K562 (cell line): ENCODE results near the gene FYB2. TPM values are rescaled to one million over a fixed set of nuclear protein-coding genes. Genes with fewer than 3 reads are reported as not detected.

Source experiments
- ATAC-seq: fragments of 200-7000 bp; cut with Tn5 transposase; 3 replicates; pipeline ENCODE4 v1.9.1; 2020; ENCODE audit warnings: moderate library complexity
- BruUV-seq: library from RNA; stranded (reverse); fragments of 400-500 nt; replicated peaks from 2 replicates; lab custom pipeline; 2021; lab: Mats Ljungman, UMichigan
- CTCF ChIA-PET: fragments of 300-600 bp; formaldehyde crosslinking; extraction: SDS; loops from one replicate; lab custom pipeline; 2021; ENCODE audit warnings: low intra/inter-chr PET ratio; lab: Yijun Ruan, JAX
- POLR2A ChIA-PET: fragments of 300-600, 350-650 bp; sonication (Branson Sonifier 250); formaldehyde crosslinking; extraction: SDS; loops from one replicate; lab custom pipeline; 2021; ENCODE audit warnings: antibody characterized with exemption, inconsistent platforms; lab: Yijun Ruan, JAX
- DNase-seq, 4 experiments: peaks; one replicate each; pipeline versions ENCODE4 v3.0.0 to v3.0.0-alpha.2; 2011 to 2018; ENCODE audit warnings: low spot score in 3 of 4, mixed read lengths in 3 of 4; ENCODE audit errors: extremely low read depth in 1 of 4
- FAIRE-seq: peaks from 2 replicates; lab custom pipeline; 2011; peaks lifted over from hg19 to GRCh38; lab: Jason Lieb, UNC
- H2AFZ ChIP-seq: 2 replicates; pipeline ENCODE4 v1.6.0; 2011; ENCODE audit warnings: low read depth, low read length, control low read depth, inconsistent platforms
- H3K27ac ChIP-seq: fragments of 200-600 bp; 3 replicates; pipeline ENCODE4 v1.8.0; 2011; ENCODE audit warnings: low read depth, mild to moderate bottlenecking, control low read depth, inconsistent platforms, low read length, moderate library complexity, mixed read lengths; ENCODE audit errors: extremely low read depth
- H3K27me3 ChIP-seq, 2 experiments: fragments of 300-600 bp in 1 of 2; 2 replicates in 1 of 2; 3 replicates in 1 of 2; pipeline versions ENCODE4 v1.6.0 to v1.8.0; 2011; ENCODE audit warnings: inconsistent platforms in 2 of 2, low read length in 2 of 2, mild to moderate bottlenecking in 1 of 2, mixed read lengths in 1 of 2, moderate library complexity in 1 of 2; ENCODE audit not compliant: control insufficient read depth in 2 of 2, insufficient read depth in 2 of 2
- H3K36me3 ChIP-seq: fragments of 300-600 bp; 3 replicates; pipeline ENCODE4 v1.8.0; 2011; ENCODE audit warnings: mild to moderate bottlenecking, low read length, inconsistent platforms; ENCODE audit not compliant: control insufficient read depth, insufficient read depth
- H3K4me1 ChIP-seq, 2 experiments: fragments of 200-600 bp in 1 of 2; replicated peaks in 1 of 2; 2 replicates in 1 of 2; 3 replicates in 1 of 2; pipeline versions ENCODE4 v1.5.1 to v1.8.0; 2011; ENCODE audit warnings: inconsistent platforms in 2 of 2, low read length in 2 of 2, mild to moderate bottlenecking in 1 of 2, mixed read lengths in 1 of 2, moderate library complexity in 1 of 2; ENCODE audit not compliant: control insufficient read depth in 2 of 2, insufficient read depth in 2 of 2
- H3K4me2 ChIP-seq: 2 replicates; pipeline ENCODE4 v1.6.1; 2011; ENCODE audit warnings: low read length, control low read depth, inconsistent platforms, mixed read lengths; ENCODE audit not compliant: insufficient read depth
- H3K4me3 ChIP-seq: fragments of 200-600 bp; sonication (generic), shearing (Covaris generic); 2 replicates; pipeline ENCODE4 v1.5.1; 2016; ENCODE audit warnings: control low read depth, inconsistent platforms
- H3K79me2 ChIP-seq: fragments of 200-600 bp; 3 replicates; pipeline ENCODE4 v1.8.0; 2011; ENCODE audit warnings: low read length, inconsistent platforms; ENCODE audit not compliant: control insufficient read depth, insufficient read depth
- H3K9ac ChIP-seq, 2 experiments: 2 replicates each; pipeline versions ENCODE4 v1.6.0 to v1.6.1; 2011; ENCODE audit warnings: low read depth in 2 of 2, low read length in 2 of 2, control low read depth in 1 of 2, inconsistent platforms in 1 of 2, mild to moderate bottlenecking in 1 of 2, mixed read lengths in 1 of 2; ENCODE audit not compliant: insufficient read depth in 1 of 2
- H3K9me1 ChIP-seq: one replicate; pipeline ENCODE4 v1.6.0; 2011; ENCODE audit warnings: inconsistent platforms, mild to moderate bottlenecking, low read length, moderate library complexity; ENCODE audit not compliant: control insufficient read depth, insufficient read depth
- H3K9me3 ChIP-seq: replicated peaks from 2 replicates; pipeline ENCODE4 v1.5.1; 2011; ENCODE audit warnings: low read depth, low read length, inconsistent platforms; ENCODE audit not compliant: control insufficient read depth, insufficient read depth
- H4K20me1 ChIP-seq: replicated peaks from 2 replicates; pipeline ENCODE4 v1.6.1; 2011; ENCODE audit warnings: low read length, inconsistent platforms, mixed read lengths; ENCODE audit not compliant: control insufficient read depth, insufficient read depth
- AFF4 ChIP-seq: sonication (generic); formaldehyde crosslinking; IDR thresholded peaks from 2 replicates; pipeline ENCODE4 v1.8.0; 2023; ENCODE audit warnings: mild to moderate bottlenecking, missing genetic modification reagents
- ARID2 ChIP-seq: fragments of 450-650 bp; IDR thresholded peaks from 2 replicates; pipeline ENCODE4 v1.6.1; 2017; ENCODE audit warnings: antibody characterized with exemption, mild to moderate bottlenecking
- ATF3 ChIP-seq, 2 experiments: fragments of 450-650 bp in 1 of 2; sonication (generic) in 1 of 2; formaldehyde crosslinking in 1 of 2; IDR thresholded peaks in 1 of 2; conservative IDR thresholded peaks in 1 of 2; 2 replicates each; pipeline versions ENCODE4 v1.6.1 to v1.8.1; 2016 to 2023; ENCODE audit warnings: mild to moderate bottlenecking in 2 of 2, moderate library complexity in 2 of 2, inconsistent platforms in 1 of 2, missing genetic modification reagents in 1 of 2
- BRD4 ChIP-seq: fragments of 200-600 bp; sonication (generic); IDR thresholded peaks from 2 replicates; pipeline ENCODE4 v1.6.1; 2017; ENCODE audit warnings: inconsistent platforms
- CHD4 ChIP-seq: fragments of 200-600 bp; sonication (generic); IDR thresholded peaks from 3 replicates; pipeline ENCODE4 v1.6.1; 2012; ENCODE audit warnings: low read depth, mild to moderate bottlenecking, mixed read lengths, low read length, inconsistent platforms; ENCODE audit not compliant: insufficient read depth, insufficient replicate concordance, poor library complexity, severe bottlenecking
- CREBBP ChIP-seq: IDR thresholded peaks from one replicate; pipeline ENCODE4 v1.6.1; 2012; ENCODE audit warnings: low read depth, mild to moderate bottlenecking, control low read depth, inconsistent platforms, low read length
- GABPB2 ChIP-seq: fragments of 250-450 bp; sonication (Bioruptor Pico); conservative IDR thresholded peaks from 2 replicates; pipeline ENCODE4 v1.5.1; 2021; ENCODE audit warnings: mild to moderate bottlenecking
- GTF2A2 ChIP-seq: IDR thresholded peaks from 2 replicates; pipeline ENCODE4 v1.6.1; 2016; ENCODE audit warnings: mild to moderate bottlenecking, missing genetic modification characterization, missing compliant biosample characterization
- MTA1 ChIP-seq: fragments of 450-650 bp; IDR thresholded peaks from 2 replicates; pipeline ENCODE4 v1.6.1; 2017; ENCODE audit warnings: borderline replicate concordance
- ZBTB34 ChIP-seq: fragments of 250-450 bp; sonication (Bioruptor Pico); IDR thresholded peaks from 2 replicates; pipeline ENCODE4 v1.8.0; 2021; ENCODE audit warnings: mild to moderate bottlenecking, moderate library complexity
- ZNF449 ChIP-seq: fragments of 250-450 bp; sonication (Bioruptor Pico); IDR thresholded peaks from 2 replicates; pipeline ENCODE4 v1.8.0; 2022; ENCODE audit warnings: moderate library complexity, mild to moderate bottlenecking, inconsistent platforms
- ZNF57 ChIP-seq: fragments of 450-650 bp; formaldehyde crosslinking; IDR thresholded peaks from 2 replicates; pipeline ENCODE4 v1.4.0; 2020; ENCODE audit warnings: mild to moderate bottlenecking, moderate library complexity
- in situ Hi-C: fragments of 300-500 bp; cut with MboI; formaldehyde crosslinking; loops from 4 replicates; pipeline ENCODE4 v1.15.0; 2018; ENCODE audit warnings: inconsistent platforms, mixed read lengths
- intact Hi-C: fragments of 100-400 bp; cut with micrococcal nuclease; formaldehyde crosslinking; loops from 2 replicates; pipeline ENCODE4 v1.14.2; 2022
- polyA plus RNA-seq, 8 experiments: library from polyadenylated mRNA; depleted of rRNA in 4 of 8; stranded (reverse) in 5 of 8; unstranded in 3 of 8; fragments of >200 nt; fragmentation: Nextera tagmentation in 2 of 8; fragmentation: Illumina TruSeq in 1 of 8; extraction: Ambion mirVana in 2 of 8; extraction: Trizol in 1 of 8; gene quantifications; 2 replicates each; pipeline versions ENCODE4 v1.2.1 to v1.2.3, GENCODE V29; 2011 to 2014; ENCODE audit warnings: inconsistent platforms in 1 of 8, missing spikeins in 1 of 8
- total RNA-seq, 7 experiments: library from RNA; depleted of rRNA in 6 of 7; stranded (reverse); fragments of >200 nt in 6 of 7; fragmentation: Illumina TruSeq in 2 of 7; extraction: Trizol in 2 of 7; gene quantifications; 2 replicates each; pipeline versions ENCODE4 v1.2.1 to v1.2.3, GENCODE V29; 2011 to 2021; ENCODE audit warnings: low replicate concordance in 1 of 7

Gene FYB2
- total and polyA plus RNA-seq, 9 of the 15 experiments (the other 6 are each of a cell fraction or from before 2014, with no cell fraction given) = not detected

GRCh38 chr1:56683569-56683968 lies 135.6 kb downstream of the FYB2 start:
- intact Hi-C loops = no loop called here
- POLR2A ChIA-PET = no interaction called here
- BruUV-seq = no TSS peak
- no peak for ATAC-seq
- Histone ChIP-seq H3K4me2 (no peak overlapping the region), H3K27me3 (no peaks in the 10 kb centered on the region)
- no peak for TF ChIP-seq GABPB2
- TF ChIP-seq ZBTB34 (CRISPR knock-in tag) = no peak
- no peak for TF ChIP-seq MTA1
- no peak for TF ChIP-seq AFF4 (CRISPR knock-in tag)
- no peak for TF ChIP-seq ARID2
- no peak for TF ChIP-seq CREBBP
- TF ChIP-seq ATF3 (IDR thresholded peaks at IDR 0.05) = no peak
- no peak for TF ChIP-seq ATF3 (CRISPR knock-in tag; conservative IDR thresholded peaks at IDR 0.05)
- no peak for TF ChIP-seq ZNF449 (CRISPR knock-in tag)
- TF ChIP-seq CHD4 = no peak
- TF ChIP-seq BRD4 = no peak
- no peak for TF ChIP-seq ZNF57 (CRISPR knock-in tag)
- TF ChIP-seq GTF2A2 (tag) = no peak
- TF ChIP-seq, all 486 proteins: peak for 0
- no peak overlapping the region for H3K4me3 ChIP-seq
- no peak for DNase-seq
- no peak overlapping the region for H3K9ac ChIP-seq
- no peaks in the 10 kb centered on the region for H3K4me1 ChIP-seq
- H3K27ac ChIP-seq = no peak overlapping the region
- CTCF ChIA-PET = no interaction called here
- no peaks in the 10 kb centered on the region for H3K79me2 ChIP-seq
- H3K36me3 ChIP-seq = no peaks in the 10 kb centered on the region
- in situ Hi-C loops = no loop called here
- no peak for FAIRE-seq
- H3K9me3 ChIP-seq = no peaks in the 10 kb centered on the region
- H3K9me1 ChIP-seq = no peaks in the 10 kb centered on the region
- no peak overlapping the region for H2AFZ ChIP-seq
- H4K20me1 ChIP-seq = no peaks in the 10 kb centered on the region
